K562 (cell line): ENCODE data around the gene MLANA. TPM values are rescaled to one million over a fixed set of nuclear protein-coding genes. Genes with fewer than 3 reads are reported as not detected.

Experiments used
- ATAC-seq: fragments of 200-7000 bp; cut with Tn5 transposase; 3 replicates; pipeline ENCODE4 v1.9.1; 2020; ENCODE audit warnings: moderate library complexity
- BruUV-seq: library from RNA; stranded (reverse); fragments of 400-500 nt; replicated peaks from 2 replicates; lab custom pipeline; 2021; lab: Mats Ljungman, UMichigan
- CTCF ChIA-PET: fragments of 300-600 bp; formaldehyde crosslinking; extraction: SDS; loops from one replicate; lab custom pipeline; 2021; ENCODE audit warnings: low intra/inter-chr PET ratio; lab: Yijun Ruan, JAX
- POLR2A ChIA-PET: fragments of 300-600, 350-650 bp; sonication (Branson Sonifier 250); formaldehyde crosslinking; extraction: SDS; loops from one replicate; lab custom pipeline; 2021; ENCODE audit warnings: antibody characterized with exemption, inconsistent platforms; lab: Yijun Ruan, JAX
- DNase-seq, 4 experiments: peaks; one replicate each; pipeline versions ENCODE4 v3.0.0 to v3.0.0-alpha.2; 2011 to 2018; ENCODE audit warnings: low spot score in 3 of 4, mixed read lengths in 3 of 4; ENCODE audit errors: extremely low read depth in 1 of 4
- FAIRE-seq: peaks from 2 replicates; lab custom pipeline; 2011; peaks lifted over from hg19 to GRCh38; lab: Jason Lieb, UNC
- H2AFZ ChIP-seq: 2 replicates; pipeline ENCODE4 v1.6.0; 2011; ENCODE audit warnings: low read depth, low read length, control low read depth, inconsistent platforms
- H3K27ac ChIP-seq: fragments of 200-600 bp; 3 replicates; pipeline ENCODE4 v1.8.0; 2011; ENCODE audit warnings: low read depth, mild to moderate bottlenecking, control low read depth, inconsistent platforms, low read length, moderate library complexity, mixed read lengths; ENCODE audit errors: extremely low read depth
- H3K27me3 ChIP-seq, 2 experiments: fragments of 300-600 bp in 1 of 2; 2 replicates in 1 of 2; 3 replicates in 1 of 2; pipeline versions ENCODE4 v1.6.0 to v1.8.0; 2011; ENCODE audit warnings: inconsistent platforms in 2 of 2, low read length in 2 of 2, mild to moderate bottlenecking in 1 of 2, mixed read lengths in 1 of 2, moderate library complexity in 1 of 2; ENCODE audit not compliant: control insufficient read depth in 2 of 2, insufficient read depth in 2 of 2
- H3K36me3 ChIP-seq: fragments of 300-600 bp; 3 replicates; pipeline ENCODE4 v1.8.0; 2011; ENCODE audit warnings: mild to moderate bottlenecking, low read length, inconsistent platforms; ENCODE audit not compliant: control insufficient read depth, insufficient read depth
- H3K4me1 ChIP-seq, 2 experiments: fragments of 200-600 bp in 1 of 2; replicated peaks in 1 of 2; 2 replicates in 1 of 2; 3 replicates in 1 of 2; pipeline versions ENCODE4 v1.5.1 to v1.8.0; 2011; ENCODE audit warnings: inconsistent platforms in 2 of 2, low read length in 2 of 2, mild to moderate bottlenecking in 1 of 2, mixed read lengths in 1 of 2, moderate library complexity in 1 of 2; ENCODE audit not compliant: control insufficient read depth in 2 of 2, insufficient read depth in 2 of 2
- H3K4me2 ChIP-seq: 2 replicates; pipeline ENCODE4 v1.6.1; 2011; ENCODE audit warnings: low read length, control low read depth, inconsistent platforms, mixed read lengths; ENCODE audit not compliant: insufficient read depth
- H3K4me3 ChIP-seq: fragments of 200-600 bp; sonication (generic), shearing (Covaris generic); 2 replicates; pipeline ENCODE4 v1.5.1; 2016; ENCODE audit warnings: control low read depth, inconsistent platforms
- H3K79me2 ChIP-seq: fragments of 200-600 bp; 3 replicates; pipeline ENCODE4 v1.8.0; 2011; ENCODE audit warnings: low read length, inconsistent platforms; ENCODE audit not compliant: control insufficient read depth, insufficient read depth
- H3K9ac ChIP-seq, 2 experiments: 2 replicates each; pipeline versions ENCODE4 v1.6.0 to v1.6.1; 2011; ENCODE audit warnings: low read depth in 2 of 2, low read length in 2 of 2, control low read depth in 1 of 2, inconsistent platforms in 1 of 2, mild to moderate bottlenecking in 1 of 2, mixed read lengths in 1 of 2; ENCODE audit not compliant: insufficient read depth in 1 of 2
- H3K9me1 ChIP-seq: one replicate; pipeline ENCODE4 v1.6.0; 2011; ENCODE audit warnings: inconsistent platforms, mild to moderate bottlenecking, low read length, moderate library complexity; ENCODE audit not compliant: control insufficient read depth, insufficient read depth
- H3K9me3 ChIP-seq: replicated peaks from 2 replicates; pipeline ENCODE4 v1.5.1; 2011; ENCODE audit warnings: low read depth, low read length, inconsistent platforms; ENCODE audit not compliant: control insufficient read depth, insufficient read depth
- H4K20me1 ChIP-seq: replicated peaks from 2 replicates; pipeline ENCODE4 v1.6.1; 2011; ENCODE audit warnings: low read length, inconsistent platforms, mixed read lengths; ENCODE audit not compliant: control insufficient read depth, insufficient read depth
- ASH1L ChIP-seq: fragments of 450-650 bp; IDR thresholded peaks from 2 replicates; pipeline ENCODE4 v1.6.1; 2018; ENCODE audit warnings: borderline replicate concordance, mild to moderate bottlenecking, low read depth; ENCODE audit not compliant: partially characterized antibody
- ATF7 ChIP-seq: fragments of 450-650 bp; IDR thresholded peaks from 2 replicates; pipeline ENCODE4 v1.7.1; 2014; ENCODE audit warnings: mild to moderate bottlenecking, moderate library complexity
- BACH1 ChIP-seq: fragments of 200-800 bp; sonication (Bioruptor generic); IDR thresholded peaks from 2 replicates; pipeline ENCODE4 v1.6.1; 2016; ENCODE audit warnings: missing genetic modification characterization, missing compliant biosample characterization
- CBFA2T3 ChIP-seq: fragments of 450-650 bp; IDR thresholded peaks from 2 replicates; pipeline ENCODE4 v1.6.1; 2017
- CC2D1A ChIP-seq: fragments of 450-650 bp; IDR thresholded peaks from 2 replicates; pipeline ENCODE4 v1.6.1; 2017; ENCODE audit warnings: mild to moderate bottlenecking
- DPF2 ChIP-seq: fragments of 450-650 bp; IDR thresholded peaks from 2 replicates; pipeline ENCODE4 v1.6.1; 2016
- EHMT2 ChIP-seq: fragments of 450-650 bp; IDR thresholded peaks from 2 replicates; pipeline ENCODE4 v1.6.1; 2018; ENCODE audit warnings: antibody characterized with exemption
- GATA2 ChIP-seq: sonication (generic); formaldehyde crosslinking; IDR thresholded peaks from 2 replicates; pipeline ENCODE4 v1.4.0; 2020; ENCODE audit warnings: mild to moderate bottlenecking, missing genetic modification reagents
- HDGF ChIP-seq: fragments of 450-650 bp; IDR thresholded peaks from 2 replicates; pipeline ENCODE4 v1.6.1; 2016
- MAFG ChIP-seq: fragments of 450-650 bp; conservative IDR thresholded peaks from 2 replicates; pipeline ENCODE4 v1.6.1; 2016; ENCODE audit warnings: missing genetic modification characterization, missing compliant biosample characterization
- OTX1 ChIP-seq: fragments of 450-650 bp; formaldehyde crosslinking; IDR thresholded peaks from 2 replicates; pipeline ENCODE4 v1.4.0; 2022; ENCODE audit warnings: mild to moderate bottlenecking
- PURB ChIP-seq: sonication (generic); formaldehyde crosslinking; IDR thresholded peaks from 2 replicates; pipeline ENCODE4 v1.9.0; 2021; ENCODE audit warnings: low read depth, mild to moderate bottlenecking, missing genetic modification reagents
- STAG1 ChIP-seq: sonication (generic); formaldehyde crosslinking; IDR thresholded peaks from 2 replicates; pipeline ENCODE4 v1.5.0; 2020; ENCODE audit warnings: missing genetic modification reagents, borderline replicate concordance
- ZNF445 ChIP-seq: fragments of 250-450 bp; sonication (Bioruptor Pico); IDR thresholded peaks from 2 replicates; pipeline ENCODE4 v1.4.0; 2020; ENCODE audit warnings: low read depth, mild to moderate bottlenecking, moderate library complexity
- WGBS: fragments of 100-300 bp; shearing (Covaris generic); methylation state at CpG from one replicate; pipeline ENCODE4 v1.1.6; 2016; ENCODE audit warnings: low coverage, mixed read lengths; ENCODE audit not compliant: insufficient coverage; ENCODE audit errors: missing lambda C conversion rate; 5-methylcytosine and 5-hydroxymethylcytosine counted together
- in situ Hi-C: fragments of 300-500 bp; cut with MboI; formaldehyde crosslinking; loops from 4 replicates; pipeline ENCODE4 v1.15.0; 2018; ENCODE audit warnings: inconsistent platforms, mixed read lengths
- intact Hi-C: fragments of 100-400 bp; cut with micrococcal nuclease; formaldehyde crosslinking; loops from 2 replicates; pipeline ENCODE4 v1.14.2; 2022
- polyA plus RNA-seq, 8 experiments: library from polyadenylated mRNA; depleted of rRNA in 4 of 8; stranded (reverse) in 5 of 8; unstranded in 3 of 8; fragments of >200 nt; fragmentation: Nextera tagmentation in 2 of 8; fragmentation: Illumina TruSeq in 1 of 8; extraction: Ambion mirVana in 2 of 8; extraction: Trizol in 1 of 8; gene quantifications; 2 replicates each; pipeline versions ENCODE4 v1.2.1 to v1.2.3, GENCODE V29; 2011 to 2014; ENCODE audit warnings: inconsistent platforms in 1 of 8, missing spikeins in 1 of 8
- total RNA-seq, 7 experiments: library from RNA; depleted of rRNA in 6 of 7; stranded (reverse); fragments of >200 nt in 6 of 7; fragmentation: Illumina TruSeq in 2 of 7; extraction: Trizol in 2 of 7; gene quantifications; 2 replicates each; pipeline versions ENCODE4 v1.2.1 to v1.2.3, GENCODE V29; 2011 to 2021; ENCODE audit warnings: low replicate concordance in 1 of 7

The MLANA gene
- total and polyA plus RNA-seq, 9 of the 15 experiments (the other 6 are each of a cell fraction or from before 2014, with no cell fraction given), result not detected

- Histone ChIP-seq H3K9me1 (peaks cover 2% of the 10 kb centered on the region), H3K9me3 (no peaks in the 10 kb centered on the region), H3K27me3 (no peaks in the 10 kb centered on the region), H3K9ac (no peak overlapping the region), H3K4me1 (peaks cover 13 to 34% of the 10 kb centered on the region in 2 experiments; a peak in 4 of 5 replicates), H3K27ac (no peak overlapping the region), H3K4me3 (no peak overlapping the region), H3K36me3 (no peaks in the 10 kb centered on the region; the same call in 2 of the 3 replicates), H3K79me2 (no peaks in the 10 kb centered on the region), H4K20me1 (no peaks in the 10 kb centered on the region), H2AFZ (no peak overlapping the region), H3K4me2 (no peak overlapping the region)
- TF ChIP-seq STAG1 (no peak), EHMT2 (no peak), GATA2 (CRISPR knock-in tag) (no peak), PURB (no peak), CBFA2T3 (peak; percentile 35; the same call in 1 of the 2 replicates), OTX1 (CRISPR knock-in tag) (no peak), ATF7 (no peak), MAFG (no peak), HDGF (no peak), ZNF445 (CRISPR knock-in tag) (no peak), BACH1 (no peak), DPF2 (peak; percentile 32; the same call in 1 of the 2 replicates), CC2D1A (no peak), ASH1L (no peak)
- no TSS peak for BruUV-seq
- ATAC-seq (no peak), DNase-seq (no peak), FAIRE-seq (no peak)
- intact Hi-C loops, result no loop called here
- 43% methylated on average over 3 of the region's 5 CpGs for WGBS
- ChIA-PET POLR2A (interaction anchor here (0.6 kb wide), 1 partner anchor 197 kb away, joined by 4 read pairs; no protein-coding TSS in a partner anchor), CTCF (no interaction called here)
- in situ Hi-C loops, result no loop called here
Measured at GRCh38 chr9:5873439-5873838, 17.2 kb upstream of the MLANA start.
